Cortex of kidney (tissue), 1 donor: Measurements from ENCODE around the gene NAA15.
"Not testable (repeated sequence)": the region's sequence is repeated elsewhere in the genome, so short reads cannot be mapped to it uniquely, and the experiment has no call there.

Experiments
- DNase-seq: peaks from one replicate; lab custom pipeline; 2025; lab: John Stamatoyannopoulos, UW

NAA15 gene

DNA sequence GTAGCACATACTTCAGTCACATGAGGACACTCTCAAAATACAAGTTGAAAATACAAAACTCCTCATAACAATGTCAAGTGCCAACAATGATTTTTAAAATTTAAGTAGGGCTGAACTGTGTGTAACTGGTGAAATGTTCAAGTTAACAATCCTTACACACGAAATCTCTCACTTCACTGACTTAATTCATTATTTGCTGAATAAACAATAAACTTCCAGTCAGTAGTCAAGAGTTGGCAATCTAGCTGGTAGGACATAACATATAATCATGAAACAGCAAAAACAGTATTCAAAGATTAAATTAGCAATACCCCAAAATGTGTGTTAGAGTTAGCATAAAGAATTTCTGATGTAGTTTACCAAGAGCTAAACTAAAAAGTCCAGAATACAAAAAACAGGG is 150.7 kb downstream of the NAA15 start:
- DNase-seq: no peak

DNA sequence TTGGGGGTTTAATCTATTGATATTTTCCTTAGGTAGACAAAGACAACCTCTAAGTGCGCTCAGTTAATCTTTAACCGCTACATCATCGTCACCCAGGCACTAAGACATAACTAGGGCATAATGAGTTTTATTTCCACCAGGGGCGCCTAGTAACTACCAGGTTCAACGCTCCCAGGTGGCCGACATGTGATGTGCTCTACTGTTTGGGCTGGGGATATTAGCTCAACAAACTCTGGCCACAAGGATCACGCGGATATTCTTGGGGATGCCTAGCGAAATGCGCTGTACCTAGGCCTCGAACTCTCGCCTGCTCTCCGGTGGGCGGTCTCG is 151.7 kb downstream of the NAA15 start:
- DNase-seq: no peak

DNA sequence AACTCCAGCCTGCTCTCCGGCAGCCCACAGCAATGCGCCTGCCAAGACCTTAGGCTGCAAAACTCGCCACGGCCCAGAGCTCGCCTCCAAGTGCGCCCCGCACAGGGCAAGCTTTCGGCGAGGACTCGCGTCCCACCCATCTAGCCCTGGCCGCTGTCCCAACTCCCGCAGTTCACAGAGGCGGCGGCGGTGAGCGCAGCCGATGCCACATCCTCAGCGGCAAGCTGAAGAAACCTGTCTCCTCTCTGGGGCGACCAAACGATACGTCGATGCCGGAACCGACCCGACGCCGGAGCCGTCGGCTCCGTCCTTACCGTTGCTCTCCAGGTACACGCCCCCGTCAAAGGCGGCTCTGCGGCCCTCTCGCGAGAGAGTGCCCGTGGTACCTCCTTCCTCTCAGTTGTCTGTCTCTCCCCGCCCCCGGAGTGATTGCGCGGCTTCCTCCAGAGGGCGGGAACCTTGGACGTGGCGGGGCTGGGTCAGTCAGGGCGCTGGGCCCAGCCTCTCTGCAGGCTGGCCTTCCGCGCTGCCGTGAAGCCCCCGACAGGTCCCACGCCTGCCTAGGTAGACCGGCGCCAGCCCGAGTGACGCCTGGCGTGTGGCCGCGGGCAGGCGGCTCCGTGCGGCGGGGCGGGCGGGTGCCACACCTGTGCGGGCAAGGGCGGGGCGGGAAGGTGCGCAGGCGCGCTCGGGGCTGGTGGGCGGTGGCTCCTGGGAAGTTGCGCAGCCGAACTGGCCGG is 152.2 kb downstream of the NAA15 start:
- DNase-seq: peak; percentile 91

DNA sequence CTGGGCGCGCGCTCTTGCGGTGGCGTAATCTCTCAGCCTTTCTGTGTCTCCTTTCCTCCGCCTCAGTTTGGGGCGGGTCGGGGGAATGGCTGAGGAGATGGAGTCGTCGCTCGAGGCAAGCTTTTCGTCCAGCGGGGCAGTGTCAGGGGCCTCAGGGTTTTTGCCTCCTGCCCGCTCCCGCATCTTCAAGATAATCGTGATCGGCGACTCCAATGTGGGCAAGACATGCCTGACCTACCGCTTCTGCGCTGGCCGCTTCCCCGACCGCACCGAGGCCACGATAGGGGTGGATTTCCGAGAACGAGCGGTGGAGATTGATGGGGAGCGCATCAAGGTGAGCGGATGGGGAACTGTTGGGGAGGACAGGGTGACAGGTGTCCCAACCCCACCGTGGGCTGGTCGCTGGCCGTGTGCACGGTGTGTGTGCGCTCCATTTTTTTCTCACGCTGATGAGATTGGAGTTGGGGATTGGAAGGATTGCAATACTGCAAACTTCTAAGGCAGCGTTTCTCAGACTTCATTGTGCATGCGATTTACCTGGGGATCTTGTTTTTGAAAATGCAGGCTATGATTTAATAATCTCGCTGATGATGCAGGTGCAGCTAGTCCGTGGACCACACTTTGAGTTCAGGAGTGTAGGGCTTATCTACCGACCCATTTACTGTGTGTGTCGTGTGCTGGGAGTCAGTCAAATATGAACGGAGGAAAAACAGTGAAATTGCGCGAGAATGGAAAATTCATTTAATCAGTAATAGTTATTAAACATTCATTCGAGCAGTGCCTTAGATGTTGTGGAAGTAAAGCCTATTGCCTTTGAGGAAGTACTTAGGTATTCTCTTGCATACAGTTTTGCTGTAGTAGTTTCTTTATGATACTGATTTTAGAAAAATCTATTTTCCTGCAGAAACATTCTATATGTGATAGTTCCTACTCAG is 153.1 kb downstream of the NAA15 start, which contains the start of gene RAB33B:
RAB33B (plus strand) TSS at position 11 of the 935 bp plus-strand sequence; CDS start at position 86, 75 bp downstream.
- DNase-seq: no peak

DNA sequence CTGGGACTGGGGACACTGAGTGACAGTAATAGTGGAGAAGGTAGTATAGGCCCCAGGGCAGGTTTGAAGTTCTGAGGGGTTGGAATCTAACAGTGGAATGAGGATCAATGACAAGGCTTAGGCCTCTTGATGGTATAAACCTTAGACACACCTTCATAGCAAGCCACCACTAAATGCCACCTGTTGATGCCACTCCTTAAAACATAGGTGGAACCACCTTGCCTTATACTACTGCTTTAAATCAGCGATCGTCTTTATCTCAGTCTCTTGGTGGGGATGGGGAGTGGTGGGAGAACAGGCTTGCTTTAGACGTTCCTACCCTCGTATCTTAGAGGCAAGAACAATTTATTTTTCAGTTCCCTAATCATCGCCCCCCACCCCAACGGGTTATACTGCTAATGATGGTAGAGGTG is 153.8 kb downstream of the NAA15 start:
- DNase-seq: no peak

DNA sequence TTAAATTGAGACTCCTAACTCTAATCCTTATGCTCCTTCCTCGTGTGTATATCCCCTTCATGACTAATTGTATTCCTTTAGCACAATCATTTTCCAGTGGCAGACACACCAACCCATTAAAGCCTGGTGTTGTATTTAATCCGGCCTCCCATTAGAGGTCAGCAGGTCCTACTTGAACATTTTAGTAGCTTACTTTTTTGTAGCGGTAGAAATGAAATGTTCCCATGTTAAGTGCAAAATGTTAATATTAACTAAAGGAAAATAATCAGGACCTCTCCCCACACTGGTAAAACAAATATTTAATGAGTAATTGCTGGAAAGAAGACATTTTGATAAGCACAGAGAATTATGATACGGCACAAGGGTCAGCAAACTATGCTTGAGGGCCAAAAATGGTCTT is 156.0 kb downstream of the NAA15 start:
- no peak for DNase-seq

DNA sequence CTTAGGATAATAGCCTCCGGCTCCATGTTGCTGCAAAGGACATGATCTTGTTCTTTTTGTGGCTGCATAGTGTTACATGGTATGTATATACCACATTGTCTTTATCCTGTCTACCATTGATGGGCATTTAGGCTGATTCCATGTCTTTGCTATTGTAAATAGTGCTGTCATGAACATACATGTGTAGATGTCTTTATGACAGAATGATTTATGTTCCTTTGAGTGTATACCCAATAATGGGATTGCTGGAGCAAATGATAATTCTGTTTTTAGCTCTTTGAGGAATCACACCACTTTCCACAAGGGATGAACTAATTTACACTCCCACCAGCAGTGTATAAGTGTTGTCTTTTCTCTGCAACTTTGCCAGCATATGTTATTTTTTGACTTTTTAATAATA is 157.2 kb downstream of the NAA15 start:
- DNase-seq: no peak

DNA sequence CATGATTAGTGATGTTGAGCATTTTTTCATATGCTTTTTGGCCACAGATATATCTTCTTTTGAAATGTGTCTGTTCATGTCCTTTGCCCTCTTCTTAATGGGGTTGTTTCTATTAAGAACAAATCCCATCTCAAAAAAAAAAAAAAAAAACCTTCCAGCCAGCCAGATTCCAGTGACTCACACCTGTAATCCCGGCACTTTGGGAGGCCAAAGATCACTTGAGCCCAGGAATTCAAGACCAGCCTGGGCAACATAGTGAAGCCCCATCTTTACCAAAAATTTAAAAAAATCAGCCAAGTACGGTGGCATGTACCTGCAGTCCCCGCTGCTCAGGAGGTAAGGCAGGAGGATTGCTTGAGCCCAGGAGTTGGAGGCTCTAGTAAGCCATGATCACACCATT is 157.7 kb downstream of the NAA15 start:
- no peak for DNase-seq

DNA sequence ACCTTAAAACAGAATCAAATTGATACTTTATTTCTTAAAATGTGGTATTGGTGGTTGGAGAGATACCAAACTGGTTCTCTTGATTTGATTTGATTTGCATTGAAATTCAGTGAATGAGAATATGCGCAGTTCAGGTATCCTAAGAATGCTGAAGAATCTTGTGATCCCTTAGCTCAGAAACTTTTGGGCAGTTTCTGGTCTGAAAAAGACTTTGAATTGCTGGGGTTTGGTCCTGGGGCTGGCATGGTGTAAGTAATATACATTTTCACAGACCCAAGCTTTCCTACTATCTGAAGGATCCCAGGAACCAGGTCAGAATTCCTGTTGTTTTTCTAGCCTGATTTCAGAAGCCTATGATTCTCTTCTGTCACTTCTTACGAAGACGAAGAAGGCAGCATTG is 159.3 kb downstream of the NAA15 start:
- no peak for DNase-seq

DNA sequence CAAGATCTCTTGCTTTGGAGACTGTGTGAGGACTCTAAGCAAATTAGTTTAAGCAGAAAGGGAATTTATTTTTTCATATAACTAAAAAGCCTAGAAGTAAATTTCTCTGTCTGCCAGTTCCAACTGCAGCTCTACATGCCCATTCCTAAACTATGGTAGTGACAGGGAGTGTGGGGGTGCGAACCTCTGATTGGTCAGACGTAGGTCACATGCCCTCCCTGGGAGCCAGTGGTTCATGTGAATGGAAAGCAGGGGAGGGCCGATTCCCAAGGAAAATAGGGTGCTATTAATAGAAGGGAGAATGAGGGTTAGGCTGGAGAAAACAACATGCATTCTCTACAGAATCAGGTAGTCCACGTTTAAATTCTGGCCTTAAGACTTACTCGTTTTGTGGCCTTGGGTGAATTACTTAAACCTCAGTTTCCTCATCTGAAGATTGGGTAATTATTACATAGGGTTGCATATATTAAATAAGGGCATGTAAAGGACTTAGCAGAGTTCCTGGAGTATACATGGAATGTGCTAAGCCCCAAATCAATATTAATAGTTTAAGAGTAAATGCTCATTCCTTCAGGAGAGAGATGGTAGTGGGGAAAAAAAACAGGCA is 159.8 kb downstream of the NAA15 start:
- DNase-seq: no peak

DNA sequence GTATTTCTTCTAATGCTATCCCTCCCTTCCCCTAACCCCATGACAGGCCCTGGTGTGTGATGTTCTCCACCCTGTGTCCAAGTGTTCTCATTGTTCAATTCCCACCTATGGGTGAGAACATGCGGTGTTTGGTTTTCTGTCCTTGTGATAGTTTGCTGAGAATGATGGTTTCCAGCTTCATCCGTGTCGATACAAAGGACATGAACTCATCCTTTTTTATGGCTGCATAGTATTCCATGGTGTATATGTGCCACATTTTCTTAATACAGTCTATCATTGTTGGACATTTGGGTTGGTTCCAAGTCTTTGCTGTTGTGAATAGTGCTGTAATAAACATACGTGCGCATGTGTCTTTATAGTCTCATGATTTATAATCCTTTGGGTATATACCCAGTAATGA is 163.2 kb downstream of the NAA15 start:
- not testable (repeated sequence) for DNase-seq

DNA sequence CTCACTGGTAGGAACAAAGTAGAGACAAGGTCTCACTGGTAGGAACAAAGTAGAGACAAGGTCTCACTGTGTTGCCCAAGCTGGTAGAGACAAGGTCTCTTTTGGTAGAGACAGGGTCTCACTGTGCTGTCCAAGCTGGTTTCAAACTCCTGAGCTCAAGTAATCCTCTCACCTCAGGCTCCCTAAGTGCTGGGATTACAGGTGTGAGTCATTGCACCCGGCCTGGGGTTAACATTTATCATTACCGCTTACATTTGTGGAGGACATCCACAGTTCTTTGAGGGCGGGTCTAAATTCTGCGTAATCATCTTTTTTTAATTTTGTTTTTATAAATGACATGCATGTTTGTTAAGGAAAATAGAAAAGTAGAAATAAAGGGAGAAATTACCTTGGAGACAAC is 164.6 kb downstream of the NAA15 start:
- no peak for DNase-seq

DNA sequence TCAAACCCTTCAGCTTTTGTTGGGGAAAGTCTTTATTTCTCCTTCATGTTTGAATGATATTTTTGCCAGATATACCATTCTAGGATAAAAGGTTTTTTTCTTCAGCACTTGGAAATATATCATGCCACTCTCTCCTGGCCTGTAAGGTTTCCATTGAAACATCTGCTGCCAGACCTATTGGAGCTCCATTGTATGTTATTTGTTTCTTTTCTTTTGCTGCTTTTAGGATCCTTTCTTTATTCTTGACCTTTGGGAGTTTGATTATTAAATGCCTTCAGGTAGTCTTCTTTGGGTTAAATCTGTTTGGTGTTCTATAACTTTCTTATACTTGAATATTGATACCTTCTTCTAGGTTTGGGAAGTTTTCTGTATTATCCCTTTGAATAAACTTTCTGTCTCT is 167.5 kb downstream of the NAA15 start:
- not testable (repeated sequence) for DNase-seq

DNA sequence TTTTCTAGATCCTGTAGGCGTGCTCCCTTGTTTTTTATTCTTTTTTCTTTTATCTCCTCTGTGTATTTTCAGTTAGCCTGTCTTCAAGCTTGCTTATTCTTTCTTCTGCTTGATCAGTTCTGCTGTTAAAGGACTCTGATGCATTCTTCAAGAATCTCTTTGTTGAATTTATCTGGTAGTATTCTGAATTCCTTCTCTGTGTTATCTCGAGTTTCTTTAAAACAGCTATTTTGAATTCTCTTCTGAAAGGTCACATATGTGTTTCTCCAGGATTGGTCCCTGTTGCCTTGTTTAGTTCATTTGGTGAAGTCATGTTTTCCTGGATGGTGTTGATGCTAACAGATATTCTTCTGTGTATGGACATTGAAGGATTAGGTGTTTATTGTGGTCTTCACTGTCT is 167.9 kb downstream of the NAA15 start:
- no peak for DNase-seq
